ENCODE results near the gene RDH12. TPM values are rescaled to one million over a fixed set of nuclear protein-coding genes. Genes with fewer than 3 reads are reported as not detected.

Gene RDH12
- 2.6 TPM for total RNA-seq

DNA sequence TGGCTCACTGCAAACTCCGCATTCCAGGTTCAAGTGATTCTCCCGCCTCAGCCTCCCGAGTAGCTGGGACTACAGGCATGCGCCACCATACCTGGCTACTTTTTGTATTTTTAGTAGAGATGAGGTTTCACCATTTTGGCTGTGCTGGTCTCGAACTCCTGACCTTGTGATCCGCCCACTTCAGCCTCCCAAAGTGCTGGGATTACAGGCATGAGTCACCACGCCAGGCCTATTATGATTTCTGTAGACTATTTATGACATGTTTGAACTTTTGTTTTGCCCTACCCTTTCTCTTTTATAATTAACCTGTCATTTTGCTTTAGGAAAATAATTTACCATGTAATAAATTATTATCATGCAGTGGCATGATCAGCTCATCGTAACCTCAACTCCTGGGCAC is at the start of gene RDH12:
TSS of gene RDH12 (plus strand) at position 395 of the 400 bp plus-strand sequence. CDS start 20,757 bp downstream, outside the sequence.

DNA sequence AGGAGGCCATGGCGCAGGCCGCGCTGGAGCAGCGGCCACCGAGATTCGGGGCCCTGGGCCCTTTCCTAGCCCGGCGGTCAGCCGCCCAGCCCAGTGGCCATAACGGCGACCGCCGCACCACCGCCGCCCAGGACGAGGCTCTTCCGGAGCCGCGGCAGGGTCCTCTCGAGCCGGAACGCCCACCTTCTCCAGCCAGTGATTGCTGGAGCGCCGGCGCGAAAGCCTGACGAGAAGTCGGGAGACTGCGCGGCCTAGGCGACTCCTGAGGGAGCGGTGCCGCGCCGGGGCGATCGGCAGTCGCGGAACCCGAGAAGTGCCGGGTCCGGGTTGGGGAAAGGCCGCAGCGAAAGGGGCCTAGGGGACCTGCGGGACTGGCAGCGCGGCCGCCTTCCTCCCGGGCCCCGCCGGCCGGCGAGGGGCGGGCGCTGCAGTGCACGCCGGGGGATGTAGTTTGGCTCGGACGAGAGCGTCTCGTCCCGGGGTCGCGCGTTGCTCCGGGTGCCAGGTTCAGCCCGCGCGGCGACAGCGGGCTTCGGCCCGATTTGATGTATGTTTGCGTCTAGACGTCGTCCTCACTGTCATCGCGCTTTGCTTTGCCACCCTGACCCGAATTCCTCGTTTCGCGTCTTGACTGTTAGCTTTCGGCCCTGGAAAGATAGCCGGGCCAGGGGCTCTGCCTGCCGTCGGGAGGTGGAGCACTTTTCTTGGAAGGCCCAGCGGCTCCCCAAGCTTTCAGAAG is 27.0 kb upstream of the RDH12 start, which contains the start of gene VTI1B:
TSS of gene VTI1B (minus strand) at position 153 of the 739 bp plus-strand sequence. CDS start at position 10, 143 bp downstream.

DNA sequence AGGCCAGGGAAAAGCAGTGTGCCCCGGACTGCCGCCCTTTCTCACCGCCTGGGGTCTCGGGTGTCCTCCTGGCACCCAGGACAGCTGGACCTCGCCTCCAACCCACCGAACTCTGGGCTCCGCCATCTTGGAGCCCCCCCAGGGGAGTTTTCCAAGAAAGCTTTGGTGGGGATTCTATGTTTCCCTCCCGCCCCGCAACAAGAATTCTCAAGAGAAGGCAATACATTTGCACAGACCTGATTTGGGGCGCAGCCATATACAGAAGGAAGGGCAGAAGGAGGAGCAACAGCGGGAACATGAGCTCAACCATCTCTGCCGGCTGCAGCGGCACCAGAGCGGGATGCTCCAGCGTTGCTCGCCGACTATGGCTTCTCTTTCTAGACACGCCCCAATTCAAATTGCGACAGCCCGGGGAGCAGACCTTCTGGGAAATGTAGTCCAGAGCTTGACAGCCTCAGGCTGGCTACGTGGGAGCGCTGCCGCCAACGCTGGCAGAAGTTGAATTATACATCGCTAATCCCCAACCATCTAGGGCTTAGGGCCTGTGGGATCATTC is 6.2 kb upstream of the RDH12 start, which contains the start of gene RDH11:
TSS of gene RDH11 (minus strand) at position 371 of the 556 bp plus-strand sequence. CDS start at position 310, 61 bp downstream.

Other genes with a start within 250 kb of the RDH12 start
- gene TMEM229B, start 213.2 kb upstream of the RDH12 start, total RNA-seq = 7.0 TPM
- gene PLEKHH1, start 168.6 kb upstream of the RDH12 start, total RNA-seq = 25.3 TPM
- gene PIGH, start 101.6 kb upstream of the RDH12 start, total RNA-seq = 22.9 TPM
- 7.3 TPM for gene ARG2, start 82.0 kb upstream of the RDH12 start, total RNA-seq
- gene VTI1B, start 27.3 kb upstream of the RDH12 start, total RNA-seq = 49.5 TPM
- gene RDH11, start 6.1 kb upstream of the RDH12 start, total RNA-seq = 98.0 TPM
- gene ZFYVE26, start 114.7 kb downstream of the RDH12 start, total RNA-seq = 32.4 TPM
- 57.2 TPM for gene RAD51B, start 117.9 kb downstream of the RDH12 start, total RNA-seq